Fibroblast of villous mesenchyme (primary cell): ENCODE results near the gene CXorf58. TPM values are rescaled to one million over a fixed set of nuclear protein-coding genes. Genes with fewer than 3 reads are reported as not detected.

ENCODE experiments used
- DNase-seq: peaks from one replicate; pipeline ENCODE4 v3.0.0-alpha.2; 2010; ENCODE audit warnings: low read depth
- H3K4me3 ChIP-seq: 2 replicates; pipeline ENCODE4 v1.5.1; 2011; ENCODE audit warnings: low read depth, mild to moderate bottlenecking, low read length
- total RNA-seq: library from RNA; depleted of rRNA; stranded (reverse); fragments of >200 nt; gene quantifications from 2 replicates; pipeline ENCODE4 v1.2.3, GENCODE V29; 2012
- TF ChIP-seq, protein P1 (sequence below): IDR thresholded peaks from 2 replicates; pipeline ENCODE4 v1.5.1; 2012; ENCODE audit warnings: low read depth, mild to moderate bottlenecking, low read length; ENCODE audit not compliant: insufficient read depth

The CXorf58 gene
- total RNA-seq, 1 donor, result not detected

DNA sequence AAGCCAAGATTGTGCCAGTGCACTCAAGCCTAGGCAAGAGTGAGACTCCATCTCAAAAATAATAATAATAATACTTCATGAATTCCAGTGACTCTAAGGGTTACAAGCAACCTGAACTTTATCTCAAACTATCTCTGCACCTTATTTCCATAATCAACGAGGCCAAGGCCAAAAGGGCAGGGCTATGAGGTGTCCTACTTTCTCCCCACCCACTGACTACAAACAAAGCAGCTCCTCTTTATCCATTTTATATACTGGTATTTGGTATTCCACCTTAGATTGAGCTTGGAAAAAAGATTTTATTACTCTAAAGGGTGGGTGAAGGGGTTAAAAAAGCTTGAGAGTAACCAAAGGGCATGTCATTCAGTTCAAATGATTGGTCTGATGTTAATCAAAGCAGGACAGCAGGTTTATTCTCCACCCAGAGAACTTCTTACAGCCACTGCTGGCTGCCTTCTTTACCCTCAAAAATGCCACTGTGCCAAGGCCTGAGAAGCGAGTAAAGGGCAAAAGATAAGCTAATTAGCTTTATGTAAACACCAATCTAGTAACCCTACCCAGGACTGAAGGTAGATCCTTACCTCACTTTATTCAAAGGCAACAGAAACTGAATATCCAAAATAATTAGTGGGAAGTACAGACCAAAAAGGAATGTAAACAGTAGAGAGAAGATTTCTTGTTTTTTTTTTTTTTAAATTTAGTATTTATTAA is 28.3 kb upstream of the CXorf58 start:
- DNase-seq, result no peak
- H3K4me3 ChIP-seq, result no peak overlapping the region
- TF ChIP-seq, protein P1, sequence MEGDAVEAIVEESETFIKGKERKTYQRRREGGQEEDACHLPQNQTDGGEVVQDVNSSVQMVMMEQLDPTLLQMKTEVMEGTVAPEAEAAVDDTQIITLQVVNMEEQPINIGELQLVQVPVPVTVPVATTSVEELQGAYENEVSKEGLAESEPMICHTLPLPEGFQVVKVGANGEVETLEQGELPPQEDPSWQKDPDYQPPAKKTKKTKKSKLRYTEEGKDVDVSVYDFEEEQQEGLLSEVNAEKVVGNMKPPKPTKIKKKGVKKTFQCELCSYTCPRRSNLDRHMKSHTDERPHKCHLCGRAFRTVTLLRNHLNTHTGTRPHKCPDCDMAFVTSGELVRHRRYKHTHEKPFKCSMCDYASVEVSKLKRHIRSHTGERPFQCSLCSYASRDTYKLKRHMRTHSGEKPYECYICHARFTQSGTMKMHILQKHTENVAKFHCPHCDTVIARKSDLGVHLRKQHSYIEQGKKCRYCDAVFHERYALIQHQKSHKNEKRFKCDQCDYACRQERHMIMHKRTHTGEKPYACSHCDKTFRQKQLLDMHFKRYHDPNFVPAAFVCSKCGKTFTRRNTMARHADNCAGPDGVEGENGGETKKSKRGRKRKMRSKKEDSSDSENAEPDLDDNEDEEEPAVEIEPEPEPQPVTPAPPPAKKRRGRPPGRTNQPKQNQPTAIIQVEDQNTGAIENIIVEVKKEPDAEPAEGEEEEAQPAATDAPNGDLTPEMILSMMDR, result no peak

DNA sequence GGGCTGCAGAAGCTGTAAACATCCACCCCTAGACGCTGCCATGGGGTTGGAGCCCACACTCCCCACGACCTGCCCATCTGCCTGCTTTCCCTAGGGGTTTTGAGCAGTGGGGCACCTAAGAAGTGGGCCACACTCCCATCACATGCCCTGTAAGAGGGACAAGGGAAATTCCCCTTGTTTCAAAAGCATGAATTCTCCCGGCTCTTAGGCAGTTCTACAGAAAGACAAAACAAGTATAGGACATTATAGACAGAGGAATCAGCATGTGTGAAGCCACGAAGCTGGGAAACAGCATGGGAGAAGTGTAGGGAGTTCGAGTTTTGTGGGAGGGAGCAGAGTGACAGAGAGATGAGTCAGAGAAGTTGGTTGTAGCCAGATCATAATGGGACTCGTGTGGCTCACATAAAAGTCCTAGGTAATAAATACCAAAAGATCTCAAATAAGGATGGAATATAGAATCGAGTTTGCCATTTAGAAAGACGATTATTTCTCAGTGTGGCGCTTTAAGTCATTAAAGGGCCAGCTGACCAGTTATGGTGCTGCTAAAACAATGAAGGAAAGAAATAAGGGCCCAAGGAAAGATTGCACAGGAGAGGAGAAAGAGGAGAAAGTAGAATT is 24.0 kb upstream of the CXorf58 start:
- H3K4me3 ChIP-seq, result no peak overlapping the region
- TF ChIP-seq, protein P1, result no peak

DNA sequence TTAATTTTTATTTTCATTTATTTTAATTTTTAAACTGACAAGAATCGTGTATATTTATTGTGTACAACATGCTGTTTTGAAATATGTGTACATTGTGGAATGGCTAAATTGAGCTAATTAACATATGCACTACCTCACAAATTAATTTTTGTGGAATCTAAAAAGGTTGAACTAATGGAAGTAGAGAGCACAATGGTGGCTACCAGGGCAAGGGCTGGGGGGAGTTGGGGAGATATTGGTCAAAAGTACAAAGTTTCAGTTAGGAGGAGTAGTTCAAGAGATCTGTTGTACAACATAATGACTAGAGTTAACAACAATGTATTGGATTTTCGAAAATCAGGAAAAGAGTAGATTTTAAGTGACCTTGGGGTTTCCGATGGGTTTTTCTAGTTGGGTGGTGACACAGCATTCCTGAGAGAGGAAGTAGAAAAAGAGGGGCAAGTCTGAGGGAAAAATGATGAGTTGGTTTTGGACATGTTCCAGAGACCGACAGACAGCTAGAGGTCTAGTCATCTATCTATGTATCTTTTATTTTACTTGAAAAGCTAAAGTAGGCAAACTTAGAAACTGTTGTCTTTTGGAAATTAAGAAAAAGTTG is 23.3 kb upstream of the CXorf58 start:
- H3K4me3 ChIP-seq, result no peak overlapping the region
- DNase-seq, result peak; percentile 22
- TF ChIP-seq, protein P1, result no peak

More for the DNA sequence above, 24.0 kb upstream of the CXorf58 start:
- DNase-seq, result peak; percentile 82

DNA sequence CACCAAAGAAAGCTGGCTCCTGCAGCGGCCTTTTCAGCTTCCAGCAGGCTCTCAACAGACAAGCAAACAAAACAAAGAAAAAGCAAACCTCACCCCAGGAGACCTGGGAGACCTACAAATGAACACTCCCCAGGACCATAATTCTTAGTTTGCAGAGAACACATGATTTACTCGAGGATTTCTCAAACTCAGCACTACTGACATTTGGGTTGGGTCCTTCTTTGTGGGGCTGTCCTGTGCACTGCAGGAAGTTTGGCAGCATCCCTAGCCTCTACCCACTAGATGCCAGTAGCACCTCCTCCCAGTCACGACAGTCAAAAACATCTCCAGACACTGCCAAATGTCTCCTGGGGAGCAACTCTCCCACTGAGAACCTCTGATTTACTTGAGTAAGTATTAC is 22.0 kb upstream of the CXorf58 start:
- H3K4me3 ChIP-seq, result no peak overlapping the region
- DNase-seq, result no peak
- TF ChIP-seq, protein P1, result no peak

DNA sequence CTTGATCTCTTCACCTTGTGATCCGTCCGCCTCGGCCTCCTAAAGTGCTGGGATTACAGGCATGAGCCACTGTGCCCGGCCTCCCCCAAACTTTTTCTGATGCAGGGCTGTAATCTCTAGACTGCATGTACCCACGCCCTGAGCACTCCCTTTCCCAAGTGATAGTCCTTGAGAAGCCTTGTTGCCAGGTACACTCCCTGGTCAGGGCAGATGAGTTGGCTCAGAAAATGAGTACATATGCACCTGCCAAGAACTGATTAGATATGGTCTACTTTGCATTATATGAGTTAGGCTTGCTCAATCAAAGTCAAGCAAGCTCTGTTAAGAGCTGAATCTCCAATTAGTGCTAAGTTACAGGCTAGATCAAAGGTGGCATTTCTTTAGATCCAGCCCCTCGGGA is 20.4 kb upstream of the CXorf58 start:
- DNase-seq, result no peak
- H3K4me3 ChIP-seq, result no peak overlapping the region
- TF ChIP-seq, protein P1, result no peak

DNA sequence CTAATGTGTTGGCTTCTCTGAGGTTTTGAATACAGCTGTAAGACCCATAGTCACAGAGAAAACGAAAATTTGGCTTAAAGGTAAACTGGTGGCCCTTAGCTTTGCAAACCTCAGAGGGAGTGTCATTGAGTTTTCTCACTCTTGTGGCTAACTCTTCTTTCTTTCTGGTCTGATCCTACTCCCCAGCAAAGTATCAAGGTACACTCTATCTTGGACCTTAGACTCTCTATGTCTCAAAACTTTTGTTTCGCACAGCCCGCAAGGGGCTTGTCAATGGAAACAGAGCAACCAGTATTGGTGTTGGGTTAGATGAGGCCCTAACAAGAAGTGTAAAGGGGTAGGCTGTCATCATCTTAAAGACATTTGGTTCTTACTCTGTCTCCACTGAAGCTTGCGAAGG is 19.9 kb upstream of the CXorf58 start:
- no peak for DNase-seq
- no peak overlapping the region for H3K4me3 ChIP-seq
- TF ChIP-seq, protein P1, result no peak
